GM12878 (cell line): ENCODE results near the gene MCRIP2. TPM values are rescaled to one million over a fixed set of nuclear protein-coding genes. Genes with fewer than 3 reads are reported as not detected.

Experiments
- ATAC-seq: fragments of 200-7000 bp; cut with Tn5 transposase; 3 replicates; pipeline ENCODE4 v1.9.1; 2020; ENCODE audit warnings: mild to moderate bottlenecking, moderate library complexity
- BruUV-seq: library from RNA; stranded (reverse); fragments of 400-500 nt; replicated peaks from 2 replicates; lab custom pipeline; 2021; lab: Mats Ljungman, UMichigan
- CTCF ChIA-PET: fragments of 300-600 bp; sonication (Branson Sonifier 250); formaldehyde crosslinking; extraction: SDS; loops from one replicate; lab custom pipeline; 2021; ENCODE audit warnings: inconsistent platforms; lab: Yijun Ruan, JAX
- POLR2A ChIA-PET: fragments of 350-600 bp; formaldehyde crosslinking; extraction: SDS; loops from one replicate; lab custom pipeline; 2021; ENCODE audit warnings: inconsistent platforms; lab: Charles Lee
- RAD21 ChIA-PET: fragments of 300-600 bp; sonication (Branson Sonifier 250); formaldehyde crosslinking; loops from one replicate; lab custom pipeline; 2023; ENCODE audit warnings: antibody characterized with exemption; ENCODE audit not compliant: unreplicated experiment; lab: Charles Lee
- SMC1A ChIA-PET: fragments of 300-600 bp; sonication (Branson Sonifier 250); formaldehyde crosslinking; loops from one replicate; lab custom pipeline; 2023; ENCODE audit not compliant: unreplicated experiment, uncharacterized antibody; lab: Charles Lee
- DNase-seq: peaks from one replicate; pipeline ENCODE4 v3.0.0-alpha.2; 2011; ENCODE audit warnings: low read depth, low spot score
- FAIRE-seq: peaks from 3 replicates; lab custom pipeline; 2011; peaks lifted over from hg19 to GRCh38; lab: Jason Lieb, UNC
- H2AFZ ChIP-seq: 2 replicates; pipeline ENCODE4 v1.6.0; 2011; ENCODE audit warnings: low read depth, low read length, control low read depth; ENCODE audit not compliant: control insufficient read depth
- H3K27ac ChIP-seq: 2 replicates; pipeline ENCODE4 v1.5.1; 2011; ENCODE audit warnings: control low read depth; ENCODE audit not compliant: control insufficient read depth, insufficient read depth
- H3K27me3 ChIP-seq, 2 experiments: replicated peaks in 1 of 2; 2 replicates each; pipeline versions ENCODE4 v1.6.0 to v1.6.1; 2011; ENCODE audit warnings: low read length in 1 of 2; ENCODE audit not compliant: control insufficient read depth in 2 of 2, insufficient read depth in 2 of 2
- H3K36me3 ChIP-seq, 2 experiments: 2 replicates each; pipeline ENCODE4 v1.5.1; 2011; ENCODE audit warnings: low read length in 1 of 2; ENCODE audit not compliant: control insufficient read depth in 2 of 2, insufficient read depth in 2 of 2
- H3K4me1 ChIP-seq: 2 replicates; pipeline ENCODE4 v1.6.1; 2011; ENCODE audit warnings: mild to moderate bottlenecking, low read length, moderate library complexity, mixed read lengths; ENCODE audit not compliant: control insufficient read depth, insufficient read depth
- H3K4me2 ChIP-seq: 2 replicates; pipeline ENCODE4 v1.6.0; 2011; ENCODE audit warnings: control low read depth; ENCODE audit not compliant: control insufficient read depth, insufficient read depth
- H3K4me3 ChIP-seq: fragments of 200-600 bp; sonication (generic); 2 replicates; pipeline ENCODE4 v1.5.1; 2016
- H3K79me2 ChIP-seq: 2 replicates; pipeline ENCODE4 v1.6.0; 2011; ENCODE audit warnings: low read length; ENCODE audit not compliant: control insufficient read depth, insufficient read depth
- H3K9ac ChIP-seq: 2 replicates; pipeline ENCODE4 v1.8.0; 2011; ENCODE audit warnings: low read length, control low read depth, mixed read lengths; ENCODE audit not compliant: control insufficient read depth, insufficient read depth
- H3K9me3 ChIP-seq: replicated peaks from 3 replicates; pipeline ENCODE4 v1.5.1; 2011; ENCODE audit warnings: mild to moderate bottlenecking, low read length; ENCODE audit not compliant: control insufficient read depth, insufficient read depth
- H4K20me1 ChIP-seq: 2 replicates; pipeline ENCODE4 v1.6.0; 2011; ENCODE audit not compliant: control insufficient read depth, insufficient read depth
- CREB1 ChIP-seq: IDR thresholded peaks from 2 replicates; pipeline ENCODE4 v1.6.1; 2012; ENCODE audit warnings: low read depth, mild to moderate bottlenecking, inconsistent platforms
- EZH2 ChIP-seq: IDR thresholded peaks from 2 replicates; pipeline ENCODE4 v1.6.1; 2012; ENCODE audit warnings: low read depth, mild to moderate bottlenecking, control low read depth, inconsistent platforms, low read length, borderline replicate concordance; ENCODE audit not compliant: control insufficient read depth
- KAT2A ChIP-seq: conservative IDR thresholded peaks from 2 replicates; pipeline ENCODE4 v1.6.1; 2011; ENCODE audit warnings: low read depth, low read length; ENCODE audit not compliant: control insufficient read depth
- MEF2B ChIP-seq: fragments of 450-650 bp; IDR thresholded peaks from 2 replicates; pipeline ENCODE4 v1.6.1; 2018; ENCODE audit warnings: mild to moderate bottlenecking, moderate library complexity; ENCODE audit not compliant: partially characterized antibody, poor library complexity, severe bottlenecking
- MTA3 ChIP-seq: IDR thresholded peaks from 2 replicates; pipeline ENCODE4 v1.6.1; 2012; ENCODE audit warnings: low read length, inconsistent platforms, borderline replicate concordance
- NFYB ChIP-seq: IDR thresholded peaks from 2 replicates; pipeline ENCODE4 v1.6.1; 2011; ENCODE audit warnings: low read depth, mild to moderate bottlenecking, low read length, improper control_type of control experiment, moderate library complexity; ENCODE audit not compliant: insufficient read depth
- NRF1 ChIP-seq: conservative IDR thresholded peaks from 2 replicates; pipeline ENCODE4 v1.6.1; 2011; ENCODE audit warnings: mild to moderate bottlenecking, low read depth, low read length, improper control_type of control experiment
- RB1 ChIP-seq: fragments of 450-650 bp; formaldehyde crosslinking; IDR thresholded peaks from 2 replicates; pipeline ENCODE4 v1.6.1; 2017; ENCODE audit warnings: mild to moderate bottlenecking, borderline replicate concordance
- RFX5 ChIP-seq: IDR thresholded peaks from 2 replicates; pipeline ENCODE4 v1.6.1; 2011; ENCODE audit warnings: low read depth, low read length, improper control_type of control experiment
- SIX5 ChIP-seq: IDR thresholded peaks from 2 replicates; pipeline ENCODE4 v1.6.1; 2011; ENCODE audit warnings: mild to moderate bottlenecking, low read depth, low read length, moderate library complexity; ENCODE audit not compliant: severe bottlenecking
- SMARCA5 ChIP-seq: fragments of 450-650 bp; IDR thresholded peaks from 2 replicates; pipeline ENCODE4 v1.6.1; 2017; ENCODE audit warnings: mild to moderate bottlenecking
- SP1 ChIP-seq: IDR thresholded peaks from one replicate; pipeline ENCODE4 v1.6.1; 2011; ENCODE audit warnings: low read depth, low read length
- SUPT20H ChIP-seq: IDR thresholded peaks from 2 replicates; pipeline ENCODE4 v1.6.1; 2011; ENCODE audit warnings: low read depth, mild to moderate bottlenecking, low read length, moderate library complexity, borderline replicate concordance; ENCODE audit not compliant: control insufficient read depth
- WRNIP1 ChIP-seq: IDR thresholded peaks from 2 replicates; pipeline ENCODE4 v1.6.1; 2011; ENCODE audit warnings: low read depth, low read length, improper control_type of control experiment, borderline replicate concordance
- YY1 ChIP-seq: IDR thresholded peaks from 2 replicates; pipeline ENCODE4 v1.6.1; 2011; ENCODE audit warnings: low read depth, mild to moderate bottlenecking, low read length
- ZNF274 ChIP-seq: IDR thresholded peaks from one replicate; pipeline ENCODE4 v1.8.0; 2011; ENCODE audit not compliant: insufficient read length, insufficient read depth
- WGBS: methylation state at CpG from one replicate; pipeline ENCODE4 v1.1.6; 2016; ENCODE audit warnings: low lambda C conversion rate; ENCODE audit not compliant: insufficient replicate concordance, insufficient coverage; ENCODE audit errors: missing lambda C conversion rate; 5-methylcytosine and 5-hydroxymethylcytosine counted together
- in situ Hi-C: fragments of 300-500 bp; cut with MboI; formaldehyde crosslinking; loops from 9 replicates; pipeline ENCODE4 v1.14.3; 2018; ENCODE audit warnings: mixed read lengths
- intact Hi-C: fragments of 100-400 bp; cut with micrococcal nuclease; formaldehyde crosslinking; loops from one replicate; pipeline ENCODE4 v1.14.2; 2022; ENCODE audit not compliant: unreplicated experiment
- polyA plus RNA-seq, 11 experiments: library from polyadenylated mRNA; depleted of rRNA in 4 of 11; unstranded in 6 of 11; stranded (reverse) in 5 of 11; fragments of >200 nt; fragmentation: Nextera tagmentation in 4 of 11; fragmentation: Illumina TruSeq in 1 of 11; extraction: Ambion mirVana in 4 of 11; extraction: Trizol in 1 of 11; gene quantifications; 1 replicate in 1 of 11; 2 replicates in 10 of 11; pipeline versions ENCODE4 v1.2.1 to v1.2.3, GENCODE V29; 2011 to 2016; ENCODE audit warnings: inconsistent platforms in 2 of 11, missing spikeins in 2 of 11, low read depth in 1 of 11
- total RNA-seq, 4 experiments: library from RNA; depleted of rRNA in 3 of 4; stranded (reverse); fragments of >200 nt in 3 of 4; fragmentation: Illumina TruSeq in 1 of 4; extraction: Trizol in 1 of 4; gene quantifications; 2 replicates each; pipeline versions ENCODE4 v1.2.1 to v1.2.3, GENCODE V29; 2013 to 2021
- TF ChIP-seq, protein P1 (sequence below): IDR thresholded peaks from 2 replicates; pipeline ENCODE4 v1.6.1; 2011; ENCODE audit warnings: mild to moderate bottlenecking, low read depth, low read length, moderate library complexity; ENCODE audit not compliant: insufficient replicate concordance

MCRIP2 gene
- total and polyA plus RNA-seq, 10 of the 15 experiments (the other 5 are each of a cell fraction or from before 2014, with no cell fraction given) = 0.19 to 93.1 (median 57.9) TPM

DNA sequence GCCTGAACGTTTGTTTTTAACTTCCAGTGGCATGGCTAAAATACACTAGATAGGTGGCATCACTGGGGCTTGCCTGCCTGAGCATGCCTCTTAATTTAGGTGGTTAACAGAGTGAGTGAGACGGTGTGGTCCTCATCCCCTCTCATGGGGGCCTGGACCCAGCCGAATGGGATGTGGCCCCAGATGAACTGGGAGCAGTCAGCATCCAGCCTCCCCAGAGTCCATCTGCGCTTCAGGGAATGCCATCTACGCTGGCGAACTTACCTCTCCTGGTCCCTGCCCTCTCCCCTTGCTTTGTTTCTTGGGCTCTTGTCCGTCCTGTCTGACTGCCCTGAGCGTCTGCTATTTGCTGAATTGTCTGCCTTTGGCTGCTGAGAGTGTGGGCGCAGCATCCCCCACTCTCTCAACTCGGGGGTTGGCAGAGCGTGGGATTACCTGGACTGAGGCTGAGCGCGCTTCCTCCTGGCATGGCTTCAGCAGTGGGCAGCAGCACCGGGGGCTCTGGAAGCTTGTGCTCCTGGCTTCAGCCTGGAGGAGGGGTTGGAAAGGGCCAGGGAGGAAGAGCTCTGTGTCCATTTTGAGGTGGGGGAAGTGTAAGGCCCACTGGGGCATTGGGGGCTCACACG lies 49.6 kb upstream of the MCRIP2 start:
- no peak for DNase-seq
- ChIA-PET RAD21 (no interaction called here), CTCF (interaction anchor here (1.0 kb wide), 1 partner anchor 205 kb away, joined by 4 read pairs; no protein-coding TSS in a partner anchor), SMC1A (no interaction called here), POLR2A (interaction anchor here (1.4 kb wide), 1 partner anchor 44 kb away, joined by 3 read pairs; the partner anchor contains the start of gene METTL26)
- intact Hi-C loops = no loop called here
- peaks cover 28% of the 10 kb centered on the region for H3K79me2 ChIP-seq
- in situ Hi-C loops = no loop called here
- no peaks in the 10 kb centered on the region for H3K27me3 ChIP-seq
- no peak overlapping the region for H3K9ac ChIP-seq
- H3K36me3 ChIP-seq = no peaks in the 10 kb centered on the region
- H3K27ac ChIP-seq = no peak overlapping the region
- no peak overlapping the region for H3K4me3 ChIP-seq
- WGBS = 77% methylated on average over 15 of the region's 15 CpGs
- no peak for FAIRE-seq
- no peak overlapping the region for H2AFZ ChIP-seq
- no peak for TF ChIP-seq WRNIP1
- TF ChIP-seq KAT2A = no peak
- no peak for TF ChIP-seq RFX5
- TF ChIP-seq MTA3 = no peak
- no peak for TF ChIP-seq ZNF274
- no peak for TF ChIP-seq SUPT20H
- no peak for TF ChIP-seq NFYB
- TF ChIP-seq RB1 = no peak
- no peak for TF ChIP-seq SMARCA5
- TF ChIP-seq, protein P1, sequence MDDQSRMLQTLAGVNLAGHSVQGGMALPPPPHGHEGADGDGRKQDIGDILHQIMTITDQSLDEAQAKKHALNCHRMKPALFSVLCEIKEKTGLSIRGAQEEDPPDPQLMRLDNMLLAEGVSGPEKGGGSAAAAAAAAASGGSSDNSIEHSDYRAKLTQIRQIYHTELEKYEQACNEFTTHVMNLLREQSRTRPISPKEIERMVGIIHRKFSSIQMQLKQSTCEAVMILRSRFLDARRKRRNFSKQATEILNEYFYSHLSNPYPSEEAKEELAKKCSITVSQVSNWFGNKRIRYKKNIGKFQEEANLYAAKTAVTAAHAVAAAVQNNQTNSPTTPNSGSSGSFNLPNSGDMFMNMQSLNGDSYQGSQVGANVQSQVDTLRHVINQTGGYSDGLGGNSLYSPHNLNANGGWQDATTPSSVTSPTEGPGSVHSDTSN = no peak
- TF ChIP-seq SIX5 = no peak
- TF ChIP-seq YY1 = no peak
- no peak for TF ChIP-seq EZH2
- TF ChIP-seq SP1 = no peak
- no peak for TF ChIP-seq MEF2B
- no peak for TF ChIP-seq CREB1
- TF ChIP-seq NRF1 = no peak
- ATAC-seq = no peak
- H3K4me1 ChIP-seq = peaks cover 15% of the 10 kb centered on the region
- H4K20me1 ChIP-seq = no peaks in the 10 kb centered on the region
- no peak overlapping the region for H3K4me2 ChIP-seq
- no TSS peak for BruUV-seq
- H3K9me3 ChIP-seq = no peaks in the 10 kb centered on the region
